HG03196 (cell line): Measurements from ENCODE around the gene ERC1.

Source experiments
- ATAC-seq: cut with Tn5 transposase; IDR thresholded peaks from one replicate; pipeline ENCODE4 v1.9.1; 2021; ENCODE audit not compliant: unreplicated experiment

Gene ERC1

DNA sequence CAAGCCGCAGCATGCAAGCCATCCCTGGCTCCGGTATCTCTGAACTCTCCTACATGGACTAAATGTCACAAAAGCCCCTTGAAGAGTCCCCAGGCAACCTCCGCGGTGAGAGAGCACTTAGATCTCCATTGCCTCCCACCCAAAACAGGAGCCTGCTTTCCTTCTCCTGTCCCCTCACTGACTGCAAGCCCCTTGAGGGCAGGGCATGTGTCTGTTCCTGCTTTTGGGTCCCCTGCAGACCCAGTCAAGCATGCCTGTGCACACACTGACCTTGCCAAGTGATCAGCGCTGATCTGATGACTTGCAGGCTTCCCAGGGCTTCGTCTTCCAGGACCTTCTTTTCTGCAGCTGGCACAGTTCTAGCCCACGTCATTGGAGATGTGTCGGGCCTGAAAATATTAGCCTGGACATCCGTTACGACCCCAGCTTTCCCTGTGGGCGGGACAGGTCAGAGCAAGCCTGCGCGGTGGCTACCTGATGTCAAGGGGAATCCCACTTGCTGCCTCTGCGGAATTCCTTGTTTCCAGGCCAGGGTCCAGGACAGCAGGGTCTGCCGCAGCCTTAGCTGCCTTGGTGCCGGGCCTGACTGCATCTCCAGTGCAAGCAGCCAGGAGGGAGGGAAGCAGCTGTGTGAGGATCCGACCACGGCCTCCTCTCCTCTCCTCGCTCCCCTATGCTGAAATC lies 510.8 kb downstream of the ERC1 start:
- ATAC-seq: no peak

DNA sequence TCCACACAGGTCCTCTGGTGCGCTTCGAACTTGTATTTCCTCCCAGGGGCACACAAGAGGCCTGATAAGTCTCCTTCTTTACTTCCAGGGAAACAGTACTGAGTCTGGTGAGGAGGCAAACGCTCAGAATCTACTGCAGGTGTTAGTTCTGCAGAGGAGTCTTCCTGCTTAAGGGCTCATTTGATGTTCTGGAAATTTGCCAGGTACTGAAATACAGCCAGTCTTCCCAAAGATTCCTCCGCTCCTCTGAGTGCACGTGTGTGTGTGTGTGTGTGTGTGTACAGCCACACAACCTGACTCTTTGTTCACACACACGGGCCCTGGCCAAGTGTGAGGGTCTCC lies 511.3 kb downstream of the ERC1 start:
- ATAC-seq: no peak

GRCh38 chr12:1502831-1503230 lies 511.8 kb downstream of the ERC1 start:
- no peak for ATAC-seq

DNA sequence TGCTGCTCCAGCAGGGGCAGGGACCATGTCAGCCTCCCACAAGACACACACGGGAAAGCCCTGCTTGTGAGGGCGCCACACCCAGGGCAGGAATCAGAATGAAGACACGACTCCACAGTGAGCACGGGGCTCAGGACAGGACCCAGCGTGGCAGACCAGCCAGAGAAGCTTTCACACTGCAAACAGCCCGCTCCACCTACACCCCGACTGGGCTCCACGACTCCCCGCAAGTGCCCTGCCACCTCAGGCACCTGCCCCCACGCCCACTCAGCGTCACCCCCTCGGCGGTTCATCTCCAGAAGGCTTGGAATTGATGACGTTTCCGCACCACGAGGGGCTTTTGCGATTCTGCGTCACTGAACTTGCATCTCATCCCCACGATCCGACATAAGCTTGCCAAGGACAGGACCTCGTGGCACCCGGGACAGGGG lies 512.3 kb downstream of the ERC1 start:
- ATAC-seq: no peak

DNA sequence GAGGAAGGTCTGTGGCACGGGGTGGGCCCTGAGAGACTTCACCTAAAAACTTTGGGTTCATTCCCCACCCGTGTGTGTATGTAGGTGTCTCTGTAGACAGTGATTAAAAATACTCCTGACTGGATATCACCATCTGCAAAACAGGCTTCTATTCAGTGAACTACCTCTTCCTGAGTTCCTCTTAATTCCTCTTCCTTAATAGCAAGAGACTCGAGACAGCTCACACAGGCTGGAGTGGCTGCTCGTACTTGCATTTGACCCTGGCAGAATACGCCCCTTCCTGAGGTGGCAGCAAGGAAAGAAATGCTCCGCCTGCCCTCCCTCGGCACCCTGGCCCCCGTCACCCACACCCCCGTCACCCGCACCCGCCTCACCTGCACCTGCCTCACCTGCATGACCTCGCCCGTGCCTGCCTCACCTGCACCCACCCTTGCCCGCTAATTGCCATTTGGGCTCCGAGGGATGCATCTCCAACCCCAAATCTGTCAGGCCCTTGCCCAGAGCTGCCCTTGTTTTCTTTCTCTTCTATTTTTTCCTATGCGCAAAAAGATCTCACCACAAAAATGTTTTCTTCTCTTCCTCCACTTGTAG lies 513.4 kb downstream of the ERC1 start:
- ATAC-seq: no peak

- no peak for ATAC-seq
Observed at GRCh38 chr12:1504895-1505311, 513.9 kb downstream of the ERC1 start.

DNA sequence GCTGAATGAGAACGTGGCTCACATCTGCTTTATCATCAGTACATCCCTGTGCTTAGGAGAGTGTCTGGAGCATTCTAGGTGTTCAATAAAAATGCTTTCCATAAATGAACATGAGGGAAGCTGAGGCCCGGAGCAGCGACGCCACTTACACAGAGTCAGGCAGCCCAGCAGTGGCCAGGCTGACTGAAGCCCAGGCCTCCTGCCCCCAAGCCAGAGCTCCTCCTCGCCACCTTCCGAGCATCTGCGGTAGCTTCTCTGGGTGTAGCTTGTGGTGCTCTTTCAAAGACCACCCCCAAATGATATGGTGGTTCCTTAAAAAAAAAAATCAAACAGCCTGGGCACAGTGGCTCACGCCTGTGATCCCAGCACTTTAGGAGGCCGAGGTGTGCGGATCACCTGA lies 514.6 kb downstream of the ERC1 start:
- ATAC-seq: no peak

DNA sequence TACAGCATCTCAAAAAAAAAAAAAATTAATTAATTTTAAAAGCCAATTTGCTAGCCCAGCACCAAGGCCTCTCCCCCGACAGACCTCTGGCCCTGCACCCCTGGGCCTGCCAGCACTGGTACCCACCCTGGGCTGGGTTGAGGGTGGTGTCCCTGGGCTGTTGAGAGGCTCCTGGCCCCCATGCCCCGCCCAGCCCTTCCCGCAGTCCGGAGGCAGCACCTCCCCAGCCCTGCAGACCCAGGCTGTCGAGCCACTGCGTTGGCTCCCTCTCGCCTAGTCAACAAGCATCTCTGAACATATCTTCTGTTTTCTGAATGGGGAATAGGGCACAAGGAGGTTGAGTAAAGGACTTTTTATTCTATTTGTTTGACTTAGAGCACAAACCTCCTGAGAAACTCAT lies 516.3 kb downstream of the ERC1 start:
- ATAC-seq: no peak

- ATAC-seq: no peak
Observed at GRCh38 chr12:1509413-1510052, 518.5 kb downstream of the ERC1 start.

DNA sequence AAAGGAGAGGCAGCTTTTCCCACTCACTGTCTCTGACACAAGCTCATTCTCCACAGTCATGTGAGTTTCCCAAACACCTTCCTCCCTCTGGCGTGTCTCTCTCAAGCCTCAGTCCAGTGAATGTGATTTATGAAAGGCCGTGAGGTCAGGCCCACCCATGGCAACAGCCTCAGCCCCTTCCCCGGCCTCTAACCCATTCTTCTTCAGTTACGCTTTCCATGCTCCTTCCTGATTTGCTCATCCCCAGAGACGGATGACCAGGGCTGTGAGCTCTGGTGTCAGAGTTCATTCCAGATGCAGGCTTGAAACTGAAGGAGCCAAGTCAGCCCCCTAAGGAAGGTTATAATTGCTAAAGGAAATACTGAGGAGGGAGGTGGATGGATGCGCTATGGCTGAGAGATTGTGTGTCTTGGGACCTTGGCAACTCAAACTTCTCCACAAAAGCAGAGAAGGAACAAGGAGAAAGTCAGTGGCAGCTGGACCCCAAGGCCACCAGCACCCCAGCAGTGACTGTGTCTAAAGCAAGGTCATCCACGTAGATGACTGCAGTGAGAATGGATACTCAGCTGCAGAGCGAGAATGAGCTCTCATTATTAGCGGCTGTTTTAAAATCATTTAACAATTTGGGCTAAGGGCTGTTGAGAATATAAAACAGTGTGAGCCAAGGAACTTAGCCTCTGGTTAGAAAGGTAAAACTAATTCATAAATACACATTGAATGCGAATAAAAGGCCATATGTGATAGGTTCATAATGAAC lies 519.2 kb downstream of the ERC1 start:
- ATAC-seq: no peak

GRCh38 chr12:1515010-1515409 lies 524.0 kb downstream of the ERC1 start:
- no peak for ATAC-seq

DNA sequence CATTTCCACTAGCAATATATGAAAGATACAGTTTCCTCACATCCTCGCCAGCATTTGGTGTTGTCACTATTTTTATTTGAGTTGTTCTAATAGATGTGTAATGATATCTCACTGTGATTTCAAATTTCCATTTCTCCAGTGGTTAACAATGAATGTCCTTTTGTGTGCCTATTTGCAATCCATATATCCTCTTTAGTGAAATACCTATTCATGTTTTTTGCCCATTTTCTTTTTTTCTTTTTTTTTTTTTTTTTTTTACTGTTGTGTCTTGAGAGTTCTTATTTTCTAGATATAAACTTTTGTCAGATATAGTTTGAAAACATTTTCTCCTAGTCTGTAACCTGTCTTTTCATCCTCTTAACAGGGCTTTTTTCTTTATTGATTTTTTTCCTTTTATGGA lies 524.4 kb downstream of the ERC1 start:
- no peak for ATAC-seq

- no peak for ATAC-seq
Observed at GRCh38 chr12:1517007-1517406, 526.0 kb downstream of the ERC1 start.

- no peak for ATAC-seq
Observed at GRCh38 chr12:1517734-1518525, 526.9 kb downstream of the ERC1 start.

- no peak for ATAC-seq
Observed at GRCh38 chr12:1518591-1519516, 527.8 kb downstream of the ERC1 start.

- no peak for ATAC-seq
Observed at GRCh38 chr12:1519642-1520041, 528.6 kb downstream of the ERC1 start.

GRCh38 chr12:1523046-1523445 lies 532.0 kb downstream of the ERC1 start:
- ATAC-seq: no peak

GRCh38 chr12:1523558-1524050 lies 532.6 kb downstream of the ERC1 start:
- no peak for ATAC-seq

- no peak for ATAC-seq
Observed at GRCh38 chr12:1525858-1526257, 534.8 kb downstream of the ERC1 start.

GRCh38 chr12:1527789-1528188 lies 536.8 kb downstream of the ERC1 start:
- ATAC-seq: no peak
